IPS-NIHi7 (cell line): ENCODE results near the gene TSN.
A peak's percentile ranks its signal among the peaks of the same experiment; 100 is the strongest.

Experiments used
- DNase-seq: peaks from one replicate; pipeline ENCODE4 v3.0.0; 2012; ENCODE audit warnings: mixed read lengths; ENCODE audit errors: extremely low spot score

The TSN gene

GRCh38 chr2:121746071-121746578, 9.3 kb upstream of the TSN start:
- no peak for DNase-seq

- DNase-seq = no peak
Measured at GRCh38 chr2:121748202-121748601, 7.2 kb upstream of the TSN start.

GRCh38 chr2:121754851-121755236, 607 bp upstream of the TSN start:
- no peak for DNase-seq

GRCh38 chr2:121764681-121765228, 9.3 kb downstream of the TSN start:
- DNase-seq = no peak

- no peak for DNase-seq
Measured at GRCh38 chr2:121766624-121767023, 11.2 kb downstream of the TSN start.

- no peak for DNase-seq
Measured at GRCh38 chr2:121768143-121768755, 12.8 kb downstream of the TSN start.

- DNase-seq = no peak
Measured at GRCh38 chr2:121771976-121772742, 16.7 kb downstream of the TSN start.

- DNase-seq = no peak
Measured at GRCh38 chr2:121774235-121774634, 18.8 kb downstream of the TSN start.

GRCh38 chr2:121776361-121776760, 20.9 kb downstream of the TSN start:
- no peak for DNase-seq

GRCh38 chr2:121776885-121777698, 21.6 kb downstream of the TSN start:
- DNase-seq = no peak

- DNase-seq = no peak
Measured at GRCh38 chr2:121777699-121778058, 22.2 kb downstream of the TSN start.

GRCh38 chr2:121778741-121779487, 23.5 kb downstream of the TSN start:
- no peak for DNase-seq

- DNase-seq = no peak
Measured at GRCh38 chr2:121783180-121783579, 27.7 kb downstream of the TSN start.

GRCh38 chr2:121788685-121789084, 33.2 kb downstream of the TSN start:
- DNase-seq = no peak

GRCh38 chr2:121790276-121790956, 35.0 kb downstream of the TSN start:
- DNase-seq = peak; percentile 58

- no peak for DNase-seq
Measured at GRCh38 chr2:121791290-121791689, 35.8 kb downstream of the TSN start.

- DNase-seq = no peak
Measured at GRCh38 chr2:121791801-121792221, 36.4 kb downstream of the TSN start.

- no peak for DNase-seq
Measured at GRCh38 chr2:121793816-121794215, 38.4 kb downstream of the TSN start.

- DNase-seq = no peak
Measured at GRCh38 chr2:121794233-121794632, 38.8 kb downstream of the TSN start.

GRCh38 chr2:121796239-121796638, 40.8 kb downstream of the TSN start:
- DNase-seq = no peak

GRCh38 chr2:121798617-121799016, 43.2 kb downstream of the TSN start:
- DNase-seq = no peak
